K562 (cell line): ENCODE data around the gene ETS2. TPM values are rescaled to one million over a fixed set of nuclear protein-coding genes. Genes with fewer than 3 reads are reported as not detected.
A peak's percentile ranks its signal among the peaks of the same experiment; 100 is the strongest.

Experiments
- BHLHE40 ChIP-seq: IDR thresholded peaks from 2 replicates; pipeline ENCODE4 v1.6.1; 2011; ENCODE audit warnings: low read length, improper control_type of control experiment
- CHD2 ChIP-seq: IDR thresholded peaks from 2 replicates; pipeline ENCODE4 v1.6.1; 2011; ENCODE audit warnings: low read depth, low read length
- ELF2 ChIP-seq: fragments of 250-450 bp; sonication (Bioruptor Pico); IDR thresholded peaks from 2 replicates; pipeline ENCODE4 v1.5.0; 2021; ENCODE audit warnings: mild to moderate bottlenecking
- HNRNPL ChIP-seq: fragments of 200-400 bp; formaldehyde crosslinking; IDR thresholded peaks from 2 replicates; pipeline ENCODE4 v1.6.1; 2017; ENCODE audit warnings: low read depth, mild to moderate bottlenecking, low read length
- IRF2 ChIP-seq: sonication (generic); formaldehyde crosslinking; IDR thresholded peaks from 2 replicates; pipeline ENCODE4 v1.8.1; 2022; ENCODE audit warnings: mild to moderate bottlenecking, missing genetic modification reagents
- KAT8 ChIP-seq: fragments of 450-650 bp; IDR thresholded peaks from 2 replicates; pipeline ENCODE4 v1.6.1; 2016; ENCODE audit warnings: low read depth, mild to moderate bottlenecking
- KLF13 ChIP-seq: fragments of 450-650 bp; IDR thresholded peaks from 2 replicates; pipeline ENCODE4 v1.6.1; 2016; ENCODE audit warnings: missing genetic modification characterization, low read depth, mild to moderate bottlenecking, missing compliant biosample characterization, moderate library complexity, borderline replicate concordance
- RUNX1 ChIP-seq: sonication (generic); IDR thresholded peaks from 2 replicates; pipeline ENCODE4 v1.6.1; 2016; ENCODE audit warnings: antibody characterized with exemption, low read depth
- SAFB2 ChIP-seq: fragments of 200-400 bp; formaldehyde crosslinking; IDR thresholded peaks from 2 replicates; pipeline ENCODE4 v1.6.1; 2018; ENCODE audit warnings: borderline replicate concordance, low read length, low read depth, moderate library complexity; ENCODE audit not compliant: severe bottlenecking
- SMAD1 ChIP-seq: fragments of 150-350 bp; IDR thresholded peaks from 2 replicates; pipeline ENCODE4 v1.6.1; 2014; ENCODE audit warnings: low read length, low read depth; ENCODE audit not compliant: partially characterized antibody
- SMARCA4 ChIP-seq: fragments of 450-650 bp; IDR thresholded peaks from 2 replicates; pipeline ENCODE4 v1.6.1; 2016
- TCF7 ChIP-seq: sonication (generic); IDR thresholded peaks from 2 replicates; pipeline ENCODE4 v1.6.1; 2016; ENCODE audit warnings: antibody characterized with exemption, borderline replicate concordance
- TCF7L2 ChIP-seq: fragments of 150-350 bp; IDR thresholded peaks from 2 replicates; pipeline ENCODE4 v1.6.1; 2016; ENCODE audit warnings: low read depth, mild to moderate bottlenecking, low read length, moderate library complexity
- TGIF2 ChIP-seq: sonication (generic); formaldehyde crosslinking; IDR thresholded peaks from 2 replicates; pipeline ENCODE4 v1.8.1; 2022; ENCODE audit warnings: mild to moderate bottlenecking, missing genetic modification reagents, moderate library complexity
- U2AF1 ChIP-seq: fragments of 200-400 bp; formaldehyde crosslinking; optimal IDR thresholded peaks from 2 replicates; pipeline ENCODE3; 2017; ENCODE audit warnings: mild to moderate bottlenecking, low read depth, low read length, moderate library complexity
- XRCC5 ChIP-seq: fragments of 200-400 bp; formaldehyde crosslinking; IDR thresholded peaks from 2 replicates; pipeline ENCODE4 v1.6.1; 2017; ENCODE audit warnings: low read depth, mild to moderate bottlenecking, low read length
- YY1 ChIP-seq, 3 experiments: IDR thresholded peaks; 2 replicates each; pipeline ENCODE4 v1.6.1; 2011; ENCODE audit warnings: low read length in 2 of 3, mild to moderate bottlenecking in 2 of 3, moderate library complexity in 2 of 3, borderline replicate concordance in 1 of 3, control low read depth in 1 of 3, low read depth in 1 of 3; ENCODE audit not compliant: insufficient read depth in 3 of 3, insufficient replicate concordance in 2 of 3, control insufficient read depth in 1 of 3, insufficient read length in 1 of 3; ENCODE audit errors: extremely low read depth in 1 of 3
- ZC3H4 ChIP-seq: sonication (generic); formaldehyde crosslinking; IDR thresholded peaks from 2 replicates; pipeline ENCODE4 v1.9.0; 2021; ENCODE audit warnings: missing genetic modification reagents, borderline replicate concordance
- ZNF316 ChIP-seq: fragments of 450-650 bp; IDR thresholded peaks from 2 replicates; pipeline ENCODE4 v1.6.1; 2016
- ZNF445 ChIP-seq: fragments of 250-450 bp; sonication (Bioruptor Pico); IDR thresholded peaks from 2 replicates; pipeline ENCODE4 v1.4.0; 2020; ENCODE audit warnings: low read depth, mild to moderate bottlenecking, moderate library complexity
- ZNF551 ChIP-seq: fragments of 250-450 bp; sonication (Bioruptor Pico); IDR thresholded peaks from 2 replicates; pipeline ENCODE4 v1.5.0; 2021; ENCODE audit warnings: mild to moderate bottlenecking, moderate library complexity
- polyA plus RNA-seq, 8 experiments: library from polyadenylated mRNA; depleted of rRNA in 4 of 8; stranded (reverse) in 5 of 8; unstranded in 3 of 8; fragments of >200 nt; fragmentation: Nextera tagmentation in 2 of 8; fragmentation: Illumina TruSeq in 1 of 8; extraction: Ambion mirVana in 2 of 8; extraction: Trizol in 1 of 8; gene quantifications; 2 replicates each; pipeline versions ENCODE4 v1.2.1 to v1.2.3, GENCODE V29; 2011 to 2014; ENCODE audit warnings: inconsistent platforms in 1 of 8, missing spikeins in 1 of 8
- total RNA-seq, 7 experiments: library from RNA; depleted of rRNA in 6 of 7; stranded (reverse); fragments of >200 nt in 6 of 7; fragmentation: Illumina TruSeq in 2 of 7; extraction: Trizol in 2 of 7; gene quantifications; 2 replicates each; pipeline versions ENCODE4 v1.2.1 to v1.2.3, GENCODE V29; 2011 to 2021; ENCODE audit warnings: low replicate concordance in 1 of 7
- TF ChIP-seq, protein P1 (sequence below): sonication (generic); formaldehyde crosslinking; IDR thresholded peaks from 2 replicates; pipeline ENCODE4 v1.8.0; 2022; ENCODE audit warnings: missing genetic modification reagents, mild to moderate bottlenecking, moderate library complexity, borderline replicate concordance
- TF ChIP-seq, protein P2 (sequence below): fragments of 450-650 bp; formaldehyde crosslinking; IDR thresholded peaks from 2 replicates; pipeline ENCODE4 v1.4.0; 2020; ENCODE audit warnings: mild to moderate bottlenecking
- TF ChIP-seq, protein P3 (sequence below): sonication (generic); formaldehyde crosslinking; IDR thresholded peaks from 2 replicates; pipeline ENCODE4 v1.8.1; 2023; ENCODE audit warnings: missing genetic modification reagents, mild to moderate bottlenecking, borderline replicate concordance

The ETS2 gene
- total and polyA plus RNA-seq, 9 of the 15 experiments (the other 6 are each of a cell fraction or from before 2014, with no cell fraction given), result 1.7 to 24.4 (median 12.2) TPM

DNA sequence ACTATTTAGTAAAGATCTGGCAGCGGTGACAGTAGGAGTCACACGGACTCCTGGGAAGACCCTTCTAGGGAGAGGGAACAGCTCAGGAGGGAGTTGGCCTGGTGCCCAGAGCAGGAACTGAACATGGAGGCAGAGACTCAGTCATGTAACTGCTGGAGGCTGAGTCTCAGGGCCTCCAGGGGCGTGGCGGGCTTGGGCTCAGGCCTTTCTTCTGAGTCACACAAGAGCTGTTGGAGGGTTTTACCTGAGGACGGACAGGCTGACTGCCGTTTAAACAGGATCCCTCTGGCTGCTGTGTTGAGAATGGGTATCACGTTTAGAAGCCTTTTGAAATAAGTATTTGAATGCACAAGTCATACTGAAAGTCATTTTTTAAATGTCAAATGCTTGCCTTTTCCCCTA, 7.2 kb upstream of the ETS2 start (continued):
- TF ChIP-seq YY1 (IDR thresholded peaks at IDR 0.05; ENCODE audit: borderline replicate concordance in 1 of 3, control insufficient read depth in 1 of 3, extremely low read depth in 1 of 3, insufficient read depth in 3 of 3, insufficient read length in 1 of 3, insufficient replicate concordance in 2 of 3, low read depth in 1 of 3, low read length in 2 of 3) (peak in 2 of 3 experiments; percentile 34 to 87), ELF2 (CRISPR knock-in tag) (no peak), ZC3H4 (CRISPR knock-in tag) (no peak), TCF7L2 (no peak), SAFB2 (no peak), HNRNPL (no peak), ZNF316 (no peak), XRCC5 (peak; percentile 47; the same call in 1 of the 2 replicates), ZNF551 (CRISPR knock-in tag) (no peak), KAT8 (no peak), U2AF1 (no peak), TCF7 (no peak), IRF2 (CRISPR knock-in tag) (no peak), SMARCA4 (peak; percentile 68), KLF13 (tag) (peak; percentile 72; the same call in 1 of the 2 replicates), BHLHE40 (no peak), RUNX1 (no peak), SMAD1 (no peak), TGIF2 (CRISPR knock-in tag) (no peak), ZNF445 (CRISPR knock-in tag) (no peak), CHD2 (no peak)
- TF ChIP-seq, protein P1, sequence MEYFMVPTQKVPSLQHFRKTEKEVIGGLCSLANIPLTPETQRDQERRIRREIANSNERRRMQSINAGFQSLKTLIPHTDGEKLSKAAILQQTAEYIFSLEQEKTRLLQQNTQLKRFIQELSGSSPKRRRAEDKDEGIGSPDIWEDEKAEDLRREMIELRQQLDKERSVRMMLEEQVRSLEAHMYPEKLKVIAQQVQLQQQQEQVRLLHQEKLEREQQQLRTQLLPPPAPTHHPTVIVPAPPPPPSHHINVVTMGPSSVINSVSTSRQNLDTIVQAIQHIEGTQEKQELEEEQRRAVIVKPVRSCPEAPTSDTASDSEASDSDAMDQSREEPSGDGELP (CRISPR knock-in tag), result no peak
- TF ChIP-seq, protein P2, sequence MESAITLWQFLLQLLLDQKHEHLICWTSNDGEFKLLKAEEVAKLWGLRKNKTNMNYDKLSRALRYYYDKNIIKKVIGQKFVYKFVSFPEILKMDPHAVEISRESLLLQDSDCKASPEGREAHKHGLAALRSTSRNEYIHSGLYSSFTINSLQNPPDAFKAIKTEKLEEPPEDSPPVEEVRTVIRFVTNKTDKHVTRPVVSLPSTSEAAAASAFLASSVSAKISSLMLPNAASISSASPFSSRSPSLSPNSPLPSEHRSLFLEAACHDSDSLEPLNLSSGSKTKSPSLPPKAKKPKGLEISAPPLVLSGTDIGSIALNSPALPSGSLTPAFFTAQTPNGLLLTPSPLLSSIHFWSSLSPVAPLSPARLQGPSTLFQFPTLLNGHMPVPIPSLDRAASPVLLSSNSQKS (CRISPR knock-in tag), result no peak
- TF ChIP-seq, protein P3, sequence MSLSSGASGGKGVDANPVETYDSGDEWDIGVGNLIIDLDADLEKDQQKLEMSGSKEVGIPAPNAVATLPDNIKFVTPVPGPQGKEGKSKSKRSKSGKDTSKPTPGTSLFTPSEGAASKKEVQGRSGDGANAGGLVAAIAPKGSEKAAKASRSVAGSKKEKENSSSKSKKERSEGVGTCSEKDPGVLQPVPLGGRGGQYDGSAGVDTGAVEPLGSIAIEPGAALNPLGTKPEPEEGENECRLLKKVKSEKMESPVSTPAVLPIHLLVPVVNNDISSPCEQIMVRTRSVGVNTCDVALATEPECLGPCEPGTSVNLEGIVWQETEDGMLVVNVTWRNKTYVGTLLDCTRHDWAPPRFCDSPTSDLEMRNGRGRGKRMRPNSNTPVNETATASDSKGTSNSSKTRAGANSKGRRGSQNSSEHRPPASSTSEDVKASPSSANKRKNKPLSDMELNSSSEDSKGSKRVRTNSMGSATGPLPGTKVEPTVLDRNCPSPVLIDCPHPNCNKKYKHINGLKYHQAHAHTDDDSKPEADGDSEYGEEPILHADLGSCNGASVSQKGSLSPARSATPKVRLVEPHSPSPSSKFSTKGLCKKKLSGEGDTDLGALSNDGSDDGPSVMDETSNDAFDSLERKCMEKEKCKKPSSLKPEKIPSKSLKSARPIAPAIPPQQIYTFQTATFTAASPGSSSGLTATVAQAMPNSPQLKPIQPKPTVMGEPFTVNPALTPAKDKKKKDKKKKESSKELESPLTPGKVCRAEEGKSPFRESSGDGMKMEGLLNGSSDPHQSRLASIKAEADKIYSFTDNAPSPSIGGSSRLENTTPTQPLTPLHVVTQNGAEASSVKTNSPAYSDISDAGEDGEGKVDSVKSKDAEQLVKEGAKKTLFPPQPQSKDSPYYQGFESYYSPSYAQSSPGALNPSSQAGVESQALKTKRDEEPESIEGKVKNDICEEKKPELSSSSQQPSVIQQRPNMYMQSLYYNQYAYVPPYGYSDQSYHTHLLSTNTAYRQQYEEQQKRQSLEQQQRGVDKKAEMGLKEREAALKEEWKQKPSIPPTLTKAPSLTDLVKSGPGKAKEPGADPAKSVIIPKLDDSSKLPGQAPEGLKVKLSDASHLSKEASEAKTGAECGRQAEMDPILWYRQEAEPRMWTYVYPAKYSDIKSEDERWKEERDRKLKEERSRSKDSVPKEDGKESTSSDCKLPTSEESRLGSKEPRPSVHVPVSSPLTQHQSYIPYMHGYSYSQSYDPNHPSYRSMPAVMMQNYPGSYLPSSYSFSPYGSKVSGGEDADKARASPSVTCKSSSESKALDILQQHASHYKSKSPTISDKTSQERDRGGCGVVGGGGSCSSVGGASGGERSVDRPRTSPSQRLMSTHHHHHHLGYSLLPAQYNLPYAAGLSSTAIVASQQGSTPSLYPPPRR (CRISPR knock-in tag), result no peak
